ENCODE results near the gene SLA2. TPM values are rescaled to one million over a fixed set of nuclear protein-coding genes. Genes with fewer than 3 reads are reported as not detected.

Gene SLA2
- polyA plus RNA-seq, 1 donor from 2014 or later = 0.33 TPM

- no peak for TF ChIP-seq CTCF (IDR thresholded peaks at IDR 0.05; ENCODE audit: poor library complexity, severe bottlenecking)
These were observed 72.7 kb downstream of the SLA2 start, which contains the start of gene TGIF2 (continued) for GRCh38 chr20:36573103-36573797.

- Histone ChIP-seq H3K4me3 (ENCODE audit: low read length) (no peak overlapping the region), H4K20me1 (ENCODE audit: insufficient read depth) (no peaks in the 10 kb centered on the region), H3K27me3 (ENCODE audit: insufficient read depth, low read depth, low read length) (peaks cover 22% of the 10 kb centered on the region), H3K9me2 (ENCODE audit: insufficient read depth, low read length) (no peaks in the 10 kb centered on the region), H3K79me2 (replicated peaks; ENCODE audit: insufficient read depth, low read length) (peaks cover 24% of the 10 kb centered on the region), H3K27ac (ENCODE audit: low read length) (no peak overlapping the region), H3F3A (ENCODE audit: insufficient read depth, low read length, poor library complexity, severe bottlenecking) (no peaks in the 10 kb centered on the region), H3K4me2 (ENCODE audit: low read length) (no peak overlapping the region), H3K36me3 (ENCODE audit: insufficient read depth, low read length) (no peaks in the 10 kb centered on the region), H2AFZ (ENCODE audit: low read depth, low read length) (no peak overlapping the region), H3K9me3 (ENCODE audit: low read length) (no peaks in the 10 kb centered on the region), H3K9ac (ENCODE audit: low read length) (no peak overlapping the region)
- TF ChIP-seq MXI1 (conservative IDR thresholded peaks at IDR 0.05; ENCODE audit: poor library complexity, severe bottlenecking) = no peak
- TF ChIP-seq CTCF (IDR thresholded peaks at IDR 0.05; ENCODE audit: poor library complexity, severe bottlenecking) = no peak
- no peak for TF ChIP-seq POLR2AphosphoS5 (IDR thresholded peaks at IDR 0.05)
- TF ChIP-seq SMC3 (conservative IDR thresholded peaks at IDR 0.05; ENCODE audit: poor library complexity) = no peak
- no peak for TF ChIP-seq RAD21 (conservative IDR thresholded peaks at IDR 0.05)
- no peak for TF ChIP-seq TAF1 (IDR thresholded peaks at IDR 0.05; ENCODE audit: low read depth)
- no peak for TF ChIP-seq REST (IDR thresholded peaks at IDR 0.05; ENCODE audit: borderline replicate concordance)
These were observed 73.3 kb downstream of the SLA2 start for GRCh38 chr20:36572701-36573102.

Data from neural cell (in vitro differentiated cells).